Measurements from ENCODE around the gene B4GALNT1. TPM values are rescaled to one million over a fixed set of nuclear protein-coding genes. Genes with fewer than 3 reads are reported as not detected.

B4GALNT1 gene
- total RNA-seq, 2 experiments from 2014 or later, result 1.2 to 3.1 TPM

DNA sequence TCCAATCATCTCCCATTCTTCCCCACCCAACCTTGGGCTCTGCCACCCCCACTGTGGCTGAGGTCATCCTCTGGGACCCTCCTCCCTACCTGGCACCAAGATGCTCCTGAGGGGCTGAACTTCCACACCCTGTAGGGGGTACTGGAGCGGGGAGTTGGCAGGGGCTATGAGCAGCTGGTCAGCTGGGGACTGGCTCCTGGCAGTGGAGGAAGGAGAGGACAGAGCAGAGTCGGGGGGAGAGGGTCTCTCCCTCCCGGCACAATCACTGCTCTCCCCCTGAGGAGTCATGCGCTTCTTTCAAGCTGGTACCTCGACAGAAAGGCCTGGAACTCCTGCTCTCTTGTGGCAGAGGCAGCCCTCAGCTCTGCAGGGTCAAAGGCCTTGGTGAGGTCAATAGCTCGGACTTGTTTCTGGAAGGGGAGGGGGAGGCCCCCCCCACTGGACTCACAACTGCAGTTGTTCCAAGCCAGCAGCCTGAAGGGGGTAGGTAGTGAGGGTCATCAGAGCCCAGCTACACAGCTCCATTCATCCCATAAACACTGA, 2.0 kb downstream of the B4GALNT1 start:
- Histone ChIP-seq H3K4me3 (ENCODE audit: low read depth, low read length, poor library complexity, severe bottlenecking) (no peak overlapping the region), H2AFZ (ENCODE audit: low read length) (no peak overlapping the region), H3K9me2 (ENCODE audit: insufficient read depth, low read length) (no peaks in the 10 kb centered on the region), H3K9me3 (ENCODE audit: low read length) (no peaks in the 10 kb centered on the region), H3K4me1 (ENCODE audit: insufficient read depth, low read length, poor library complexity, severe bottlenecking) (no peaks in the 10 kb centered on the region), H3K36me3 (ENCODE audit: insufficient read depth, low read length) (no peaks in the 10 kb centered on the region), H3K27ac (ENCODE audit: low read depth, low read length, poor library complexity, severe bottlenecking) (no peak overlapping the region), H3K79me2 (ENCODE audit: insufficient read depth, low read depth, low read length) (no peaks in the 10 kb centered on the region), H3K4me2 (ENCODE audit: low read length) (no peak overlapping the region), H4K20me1 (ENCODE audit: insufficient read depth, low read length) (no peaks in the 10 kb centered on the region)
- DNase-seq (ENCODE audit: low spot score), result no peak
- ChIA-PET POLR2A (interaction anchor here (1.3 kb wide), 1 partner anchor 111 kb away, joined by 3 read pairs; no protein-coding TSS in a partner anchor), CTCF (ENCODE audit: unreplicated experiment) (interaction anchor here (0.6 to 0.8 kb wide), 2 partner anchors 16 to 514 kb away, joined by 3 read pairs; no protein-coding TSS in a partner anchor)
- intact Hi-C loops (cut with micrococcal nuclease; ENCODE audit: unreplicated experiment), result loop anchor here (5.0 kb wide), 1 partner anchor 61 kb away; the partner anchor contains the start of gene OS9
- TF ChIP-seq, protein P1, sequence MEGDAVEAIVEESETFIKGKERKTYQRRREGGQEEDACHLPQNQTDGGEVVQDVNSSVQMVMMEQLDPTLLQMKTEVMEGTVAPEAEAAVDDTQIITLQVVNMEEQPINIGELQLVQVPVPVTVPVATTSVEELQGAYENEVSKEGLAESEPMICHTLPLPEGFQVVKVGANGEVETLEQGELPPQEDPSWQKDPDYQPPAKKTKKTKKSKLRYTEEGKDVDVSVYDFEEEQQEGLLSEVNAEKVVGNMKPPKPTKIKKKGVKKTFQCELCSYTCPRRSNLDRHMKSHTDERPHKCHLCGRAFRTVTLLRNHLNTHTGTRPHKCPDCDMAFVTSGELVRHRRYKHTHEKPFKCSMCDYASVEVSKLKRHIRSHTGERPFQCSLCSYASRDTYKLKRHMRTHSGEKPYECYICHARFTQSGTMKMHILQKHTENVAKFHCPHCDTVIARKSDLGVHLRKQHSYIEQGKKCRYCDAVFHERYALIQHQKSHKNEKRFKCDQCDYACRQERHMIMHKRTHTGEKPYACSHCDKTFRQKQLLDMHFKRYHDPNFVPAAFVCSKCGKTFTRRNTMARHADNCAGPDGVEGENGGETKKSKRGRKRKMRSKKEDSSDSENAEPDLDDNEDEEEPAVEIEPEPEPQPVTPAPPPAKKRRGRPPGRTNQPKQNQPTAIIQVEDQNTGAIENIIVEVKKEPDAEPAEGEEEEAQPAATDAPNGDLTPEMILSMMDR (conservative IDR thresholded peaks at IDR 0.05; ENCODE audit: low read length), result no peak
- TF ChIP-seq EZH2phosphoT487 (IDR thresholded peaks at IDR 0.05; ENCODE audit: borderline replicate concordance, low read depth, low read length), result no peak
- BruUV-seq (replicated peaks), result no TSS peak

DNA sequence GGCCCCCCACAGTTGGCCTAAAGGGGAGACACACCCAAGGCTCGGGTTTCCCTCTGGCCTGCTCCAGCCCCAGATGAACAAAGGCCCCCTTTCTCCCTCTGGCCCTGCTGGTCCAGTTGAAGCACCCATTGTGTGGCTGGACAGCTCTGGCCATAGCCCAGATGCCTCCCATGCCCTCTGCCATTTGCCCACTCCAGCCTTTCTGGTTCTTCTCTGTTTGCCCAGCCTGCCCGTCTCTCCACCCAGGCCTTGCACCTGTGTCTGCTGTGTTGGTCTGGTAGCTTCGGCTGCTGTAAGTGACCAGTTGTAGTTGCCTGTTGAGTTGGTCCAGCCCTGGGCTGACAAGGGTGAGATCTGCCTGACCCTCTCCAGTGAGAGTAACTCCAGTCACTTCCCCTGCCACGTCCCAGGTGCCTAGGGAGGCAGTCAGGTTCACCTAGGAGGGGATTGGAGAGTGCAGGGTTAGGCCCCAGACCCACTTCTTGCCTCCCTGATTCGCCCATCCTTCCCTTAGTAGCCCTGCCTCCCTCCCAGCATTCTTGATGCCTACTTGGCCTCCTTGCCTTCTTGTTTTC, 3.0 kb downstream of the B4GALNT1 start:
- no TSS peak for BruUV-seq (replicated peaks)
- ChIA-PET CTCF (ENCODE audit: unreplicated experiment) (interaction anchor here (0.8 kb wide), 1 partner anchor 15 kb away, joined by 3 read pairs; no protein-coding TSS in a partner anchor), POLR2A (interaction anchor here (0.6 kb wide), 1 partner anchor 47 kb away, joined by 3 read pairs; no protein-coding TSS in a partner anchor)
- Histone ChIP-seq H3K27ac (ENCODE audit: low read depth, low read length, poor library complexity, severe bottlenecking) (no peak overlapping the region), H3K4me2 (ENCODE audit: low read length) (no peak overlapping the region), H2AFZ (ENCODE audit: low read length) (no peak overlapping the region), H3K9me2 (ENCODE audit: insufficient read depth, low read length) (no peaks in the 10 kb centered on the region), H3K4me1 (ENCODE audit: insufficient read depth, low read length, poor library complexity, severe bottlenecking) (no peaks in the 10 kb centered on the region), H3K9me3 (ENCODE audit: low read length) (no peaks in the 10 kb centered on the region), H3K36me3 (ENCODE audit: insufficient read depth, low read length) (no peaks in the 10 kb centered on the region), H3K79me2 (ENCODE audit: insufficient read depth, low read depth, low read length) (no peaks in the 10 kb centered on the region), H3K4me3 (ENCODE audit: low read depth, low read length, poor library complexity, severe bottlenecking) (no peak overlapping the region), H4K20me1 (ENCODE audit: insufficient read depth, low read length) (no peaks in the 10 kb centered on the region)
- TF ChIP-seq, protein P1 (conservative IDR thresholded peaks at IDR 0.05; ENCODE audit: low read length), result no peak
- no peak for TF ChIP-seq EZH2phosphoT487 (IDR thresholded peaks at IDR 0.05; ENCODE audit: borderline replicate concordance, low read depth, low read length)
- no peak for DNase-seq (ENCODE audit: low spot score)
- intact Hi-C loops (cut with micrococcal nuclease; ENCODE audit: unreplicated experiment), result loop anchor here (5.0 kb wide), 1 partner anchor 62 kb away; the partner anchor contains the start of gene OS9
